Muscle layer of colon (tissue), 2 donors: ENCODE measurements around the gene EMILIN1.

ENCODE experiments used
- H3K27ac ChIP-seq: one replicate; pipeline ENCODE4 v1.7.0; 2013; ENCODE audit warnings: low read depth, mild to moderate bottlenecking, low read length, moderate library complexity
- H3K27me3 ChIP-seq, 2 donors: one replicate each; pipeline ENCODE4 v1.7.0; 2013; ENCODE audit warnings: low read length in 2 of 2, mild to moderate bottlenecking in 2 of 2; ENCODE audit not compliant: insufficient read depth in 2 of 2, control insufficient read depth in 1 of 2
- H3K36me3 ChIP-seq: one replicate; pipeline ENCODE4 v1.7.0; 2013; ENCODE audit warnings: mild to moderate bottlenecking, low read length; ENCODE audit not compliant: insufficient read depth
- H3K4me1 ChIP-seq: one replicate; pipeline ENCODE4 v1.7.0; 2013; ENCODE audit warnings: mild to moderate bottlenecking, low read length; ENCODE audit not compliant: insufficient read depth
- H3K4me3 ChIP-seq, 2 donors: one replicate each; pipeline ENCODE4 v1.7.0; 2013; ENCODE audit warnings: low read length in 2 of 2, low read depth in 1 of 2, mild to moderate bottlenecking in 1 of 2, moderate library complexity in 1 of 2
- H3K9ac ChIP-seq: one replicate; pipeline ENCODE4 v1.7.0; 2013; ENCODE audit warnings: low read length
- H3K9me3 ChIP-seq: one replicate; pipeline ENCODE4 v1.7.0; 2013; ENCODE audit warnings: mild to moderate bottlenecking, low read length
- donor health status: abdominal sarcoma.
- donor health status: Adenocarcinoma of cecum.

Gene EMILIN1

GRCh38 chr2:27091746-27092695, 13.6 kb downstream of the EMILIN1 start:
- Histone ChIP-seq H3K27me3 (no peaks in the 10 kb centered on the region), H3K4me1 (peaks cover 18% of the 10 kb centered on the region), H3K36me3 (no peaks in the 10 kb centered on the region), H3K27ac (no peak overlapping the region), H3K4me3 (no peak overlapping the region), H3K9ac (no peak overlapping the region), H3K9me3 (no peaks in the 10 kb centered on the region)

- no peaks in the 10 kb centered on the region for H3K27me3 ChIP-seq
- H3K4me1 ChIP-seq, result peaks cover 9% of the 10 kb centered on the region
- no peak overlapping the region for H3K9ac ChIP-seq
- no peaks in the 10 kb centered on the region for H3K36me3 ChIP-seq
- H3K9me3 ChIP-seq, result no peaks in the 10 kb centered on the region
- no peak overlapping the region for H3K27ac ChIP-seq
- H3K4me3 ChIP-seq, result no peak overlapping the region
Observed at GRCh38 chr2:27092696-27093429, 14.4 kb downstream of the EMILIN1 start.

DNA sequence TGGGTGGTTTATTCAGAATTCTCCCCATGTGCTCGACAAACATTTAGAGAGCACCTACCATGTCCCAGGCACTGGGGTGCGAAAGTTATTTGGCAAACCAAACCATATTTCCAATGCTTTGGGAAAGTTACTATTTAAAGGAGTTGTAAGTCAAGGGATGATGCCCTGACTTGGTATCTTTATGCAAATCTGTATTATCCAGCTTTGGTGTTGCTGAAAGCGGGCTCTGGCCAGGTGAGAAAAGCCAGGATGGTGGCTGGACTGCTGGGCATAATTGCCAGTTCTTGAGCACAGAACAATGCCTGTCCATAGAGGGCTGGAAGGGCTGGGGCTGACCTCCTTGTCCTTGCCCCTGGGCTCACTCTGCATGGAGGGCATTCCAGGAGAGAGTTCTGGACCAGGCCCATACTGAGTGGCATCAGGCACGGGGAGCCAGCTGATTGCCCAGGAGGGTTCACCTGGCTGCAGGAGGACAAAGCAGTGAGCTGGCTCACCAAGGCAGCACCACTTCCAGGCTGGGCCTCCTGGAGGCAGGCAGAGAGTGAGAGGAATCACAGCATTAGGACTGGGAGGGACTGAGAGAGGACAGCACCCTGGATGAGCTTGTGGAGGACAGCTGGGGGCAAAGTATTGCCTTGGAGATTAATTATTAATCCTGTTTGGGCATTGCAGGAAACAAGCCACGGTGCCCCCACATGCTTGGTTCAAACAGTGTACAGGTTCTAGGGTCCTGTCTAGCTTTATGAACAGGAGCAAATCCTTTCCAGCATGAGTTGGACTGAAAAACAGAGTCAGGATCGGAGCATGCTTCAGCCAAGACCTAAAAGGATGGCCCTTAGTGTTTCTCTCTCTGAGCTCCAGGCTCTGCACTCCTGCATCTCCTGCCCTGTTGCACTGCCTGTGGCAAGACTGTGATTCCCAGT, 15.3 kb downstream of the EMILIN1 start:
- Histone ChIP-seq H3K4me3 (no peak overlapping the region), H3K4me1 (peaks cover 9% of the 10 kb centered on the region), H3K27ac (no peak overlapping the region), H3K9ac (no peak overlapping the region), H3K27me3 (no peaks in the 10 kb centered on the region), H3K9me3 (no peaks in the 10 kb centered on the region), H3K36me3 (no peaks in the 10 kb centered on the region)

DNA sequence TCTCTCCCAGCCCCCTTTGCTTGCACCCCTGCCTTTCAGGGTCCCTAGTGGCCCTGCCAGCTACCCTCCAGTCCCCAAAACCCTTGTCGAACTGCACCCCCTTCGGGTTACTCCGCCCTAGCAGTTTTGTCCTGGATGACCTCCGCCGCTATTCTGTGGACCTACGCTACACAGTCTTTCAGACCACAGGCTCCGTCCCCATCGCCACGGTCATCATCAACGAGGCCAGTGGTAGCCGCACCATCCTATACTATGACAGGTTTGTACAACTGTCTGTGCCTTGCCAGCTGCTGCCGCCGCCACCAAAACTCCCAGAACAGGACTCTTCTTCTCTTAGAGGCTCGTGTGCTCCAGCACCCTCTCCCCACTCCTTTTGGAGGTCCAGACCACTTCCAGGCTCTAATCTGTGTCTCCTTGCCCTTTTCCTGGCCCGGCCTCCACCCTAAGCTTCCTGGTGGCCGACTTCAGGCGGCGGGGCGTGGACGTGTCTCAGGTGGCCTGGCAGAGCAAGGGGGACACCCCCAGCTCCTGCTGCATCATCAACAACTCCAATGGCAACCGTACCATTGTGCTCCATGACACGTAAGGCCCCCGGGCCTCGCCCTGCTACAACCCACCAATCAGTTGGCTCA, 16.1 kb downstream of the EMILIN1 start:
- no peak overlapping the region for H3K4me3 ChIP-seq
- H3K9ac ChIP-seq, result no peak overlapping the region
- no peaks in the 10 kb centered on the region for H3K36me3 ChIP-seq
- H3K27ac ChIP-seq, result no peak overlapping the region
- peaks cover 9% of the 10 kb centered on the region for H3K4me1 ChIP-seq
- H3K9me3 ChIP-seq, result no peaks in the 10 kb centered on the region
- H3K27me3 ChIP-seq, result no peaks in the 10 kb centered on the region

DNA sequence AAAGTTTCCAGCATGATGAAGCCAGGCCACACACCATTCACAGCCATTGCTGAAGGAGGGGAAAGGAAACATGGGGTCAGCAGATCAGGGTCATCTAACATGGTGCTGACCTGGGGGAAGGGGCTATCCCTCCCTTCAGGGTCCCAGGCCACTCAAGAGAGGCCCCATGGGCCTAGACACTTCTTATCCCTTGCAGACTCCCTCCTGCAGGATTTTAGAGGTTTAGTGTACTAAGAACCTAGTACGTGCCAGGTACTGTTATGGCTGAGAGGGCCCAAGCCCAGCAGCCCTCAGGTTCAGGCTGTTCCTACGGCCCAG, 17.0 kb downstream of the EMILIN1 start:
- H3K27ac ChIP-seq, result no peak overlapping the region
- H3K4me1 ChIP-seq, result peaks cover 9% of the 10 kb centered on the region
- H3K27me3 ChIP-seq, result no peaks in the 10 kb centered on the region
- H3K36me3 ChIP-seq, result no peaks in the 10 kb centered on the region
- H3K9ac ChIP-seq, result no peak overlapping the region
- no peak overlapping the region for H3K4me3 ChIP-seq
- no peaks in the 10 kb centered on the region for H3K9me3 ChIP-seq

- peak overlapping the region; percentile 20 to 58 for H3K4me3 ChIP-seq
- H3K36me3 ChIP-seq, result no peaks in the 10 kb centered on the region
- no peaks in the 10 kb centered on the region for H3K27me3 ChIP-seq
- H3K9ac ChIP-seq, result no peak overlapping the region
- no peak overlapping the region for H3K27ac ChIP-seq
- peaks cover 9% of the 10 kb centered on the region for H3K4me1 ChIP-seq
- H3K9me3 ChIP-seq, result no peaks in the 10 kb centered on the region
Observed at GRCh38 chr2:27095745-27096651, 17.6 kb downstream of the EMILIN1 start.

- Histone ChIP-seq H3K27me3 (no peaks in the 10 kb centered on the region), H3K9ac (no peak overlapping the region), H3K4me3 (peak overlapping the region in 1 of 2 donors; percentile 58), H3K9me3 (no peaks in the 10 kb centered on the region), H3K27ac (no peak overlapping the region), H3K36me3 (no peaks in the 10 kb centered on the region), H3K4me1 (peaks cover 9% of the 10 kb centered on the region)
Observed at GRCh38 chr2:27096748-27097297, 18.4 kb downstream of the EMILIN1 start.

GRCh38 chr2:27097341-27097740, 18.9 kb downstream of the EMILIN1 start:
- Histone ChIP-seq H3K36me3 (no peaks in the 10 kb centered on the region), H3K9ac (no peak overlapping the region), H3K4me1 (peaks cover 9% of the 10 kb centered on the region), H3K27ac (no peak overlapping the region), H3K27me3 (no peaks in the 10 kb centered on the region), H3K4me3 (no peak overlapping the region), H3K9me3 (no peaks in the 10 kb centered on the region)

- no peak overlapping the region for H3K27ac ChIP-seq
- peaks cover 9% of the 10 kb centered on the region for H3K4me1 ChIP-seq
- no peak overlapping the region for H3K9ac ChIP-seq
- no peaks in the 10 kb centered on the region for H3K36me3 ChIP-seq
- H3K4me3 ChIP-seq, result no peak overlapping the region
- no peaks in the 10 kb centered on the region for H3K9me3 ChIP-seq
- no peaks in the 10 kb centered on the region for H3K27me3 ChIP-seq
Observed at GRCh38 chr2:27099334-27099955, 21.0 kb downstream of the EMILIN1 start.

GRCh38 chr2:27100036-27100435, 21.6 kb downstream of the EMILIN1 start:
- Histone ChIP-seq H3K27me3 (no peaks in the 10 kb centered on the region), H3K36me3 (no peaks in the 10 kb centered on the region), H3K4me1 (peaks cover 9% of the 10 kb centered on the region), H3K27ac (no peak overlapping the region), H3K4me3 (no peak overlapping the region), H3K9me3 (no peaks in the 10 kb centered on the region), H3K9ac (no peak overlapping the region)
